CD14-positive monocyte (primary cell): ENCODE data around the gene IGF2BP2. TPM values are rescaled to one million over a fixed set of nuclear protein-coding genes. Genes with fewer than 3 reads are reported as not detected.

Experiments used
- DNase-seq, 3 donors: peaks; one replicate each; pipeline ENCODE4 v3.0.0-alpha.2; 2011 to 2022
- H2AFZ ChIP-seq: 2 replicates; pipeline ENCODE4 v1.6.0; 2012; ENCODE audit warnings: mild to moderate bottlenecking, low read depth, low read length, inconsistent platforms; ENCODE audit not compliant: insufficient read depth, poor library complexity, severe bottlenecking
- H3K27ac ChIP-seq, 2 donors: 1 replicate in 1 of 2; 2 replicates in 1 of 2; pipeline ENCODE4 v1.5.1; 2012 to 2013; ENCODE audit warnings: low read length in 2 of 2, control low read depth in 1 of 2, inconsistent platforms in 1 of 2, low read depth in 1 of 2, mild to moderate bottlenecking in 1 of 2
- H3K27me3 ChIP-seq, 2 donors: one replicate each; pipeline versions ENCODE4 v1.6.0 to v1.6.1; 2011 to 2013; ENCODE audit warnings: low read length in 2 of 2; ENCODE audit not compliant: control insufficient read depth in 2 of 2, insufficient read depth in 2 of 2
- H3K36me3 ChIP-seq, 2 donors: replicated peaks in 1 of 2; 1 replicate in 1 of 2; 2 replicates in 1 of 2; pipeline versions ENCODE4 v1.5.1 to v1.6.1; 2012 to 2013; ENCODE audit warnings: low read length in 2 of 2, control low read depth in 1 of 2, inconsistent platforms in 1 of 2, mild to moderate bottlenecking in 1 of 2; ENCODE audit not compliant: insufficient read depth in 2 of 2, control insufficient read depth in 1 of 2
- H3K4me1 ChIP-seq, 2 donors: 1 replicate in 1 of 2; 2 replicates in 1 of 2; pipeline versions ENCODE4 v1.5.1 to v1.6.1; 2012 to 2013; ENCODE audit warnings: low read length in 2 of 2, control low read depth in 1 of 2, inconsistent platforms in 1 of 2, mild to moderate bottlenecking in 1 of 2, moderate library complexity in 1 of 2; ENCODE audit not compliant: insufficient read depth in 2 of 2, control insufficient read depth in 1 of 2
- H3K4me2 ChIP-seq: replicated peaks from 2 replicates; pipeline ENCODE3; 2012; ENCODE audit warnings: low read length, moderate library complexity, mild to moderate bottlenecking; ENCODE audit not compliant: poor library complexity, severe bottlenecking; ENCODE audit errors: extremely low read depth
- H3K4me3 ChIP-seq, 3 experiments: fragments of 200-600 bp in 1 of 3; sonication (generic) in 1 of 3; replicated peaks in 1 of 3; 1 replicate in 2 of 3; 2 replicates in 1 of 3; pipeline ENCODE4 v1.5.1; 2011 to 2013; ENCODE audit warnings: low read length in 3 of 3, mild to moderate bottlenecking in 3 of 3, control low read depth in 2 of 3, low read depth in 2 of 3, inconsistent platforms in 1 of 3, moderate library complexity in 1 of 3
- H3K79me2 ChIP-seq: 2 replicates; pipeline ENCODE4 v1.6.0; 2012; ENCODE audit warnings: mild to moderate bottlenecking, control low read depth, inconsistent platforms, low read length, moderate library complexity; ENCODE audit not compliant: insufficient read depth
- H3K9ac ChIP-seq: 2 replicates; pipeline ENCODE4 v1.6.0; 2017; ENCODE audit warnings: low read length, mild to moderate bottlenecking; ENCODE audit not compliant: insufficient read depth, poor library complexity, severe bottlenecking
- H3K9me3 ChIP-seq, 2 donors: replicated peaks in 1 of 2; 1 replicate in 1 of 2; 2 replicates in 1 of 2; pipeline versions ENCODE4 v1.5.1 to v1.6.1; 2012 to 2013; ENCODE audit warnings: low read length in 2 of 2, control low read depth in 1 of 2; ENCODE audit not compliant: control insufficient read depth in 1 of 2, insufficient read depth in 1 of 2
- H4K20me1 ChIP-seq: 2 replicates; pipeline ENCODE4 v1.6.0; 2012; ENCODE audit warnings: mild to moderate bottlenecking, low read length, control low read depth, moderate library complexity; ENCODE audit not compliant: insufficient read depth
- H3K27ac Mint-ChIP-seq, 7 donors: one replicate each; pipeline ENCODE4 v1.8.0; 2020; ENCODE audit warnings: mild to moderate bottlenecking in 7 of 7, mixed read lengths in 7 of 7, moderate library complexity in 6 of 7, inconsistent platforms in 2 of 7
- H3K27me3 Mint-ChIP-seq, 3 donors: one replicate each; pipeline ENCODE4 v1.8.0; 2021 to 2022; ENCODE audit warnings: low read depth in 3 of 3, mild to moderate bottlenecking in 3 of 3, mixed read lengths in 3 of 3, moderate library complexity in 3 of 3, inconsistent platforms in 1 of 3
- H3K36me3 Mint-ChIP-seq, 2 donors: one replicate each; pipeline ENCODE4 v1.8.0; 2020; ENCODE audit warnings: mixed read lengths in 2 of 2, inconsistent platforms in 1 of 2, mild to moderate bottlenecking in 1 of 2
- H3K4me1 Mint-ChIP-seq: one replicate; pipeline ENCODE4 v1.8.0; 2020; ENCODE audit warnings: mild to moderate bottlenecking, mixed read lengths
- H3K4me3 Mint-ChIP-seq, 2 donors: one replicate each; pipeline ENCODE4 v1.8.0; 2020; ENCODE audit warnings: mild to moderate bottlenecking in 2 of 2, mixed read lengths in 2 of 2, moderate library complexity in 1 of 2
- H3K9me3 Mint-ChIP-seq, 7 donors: one replicate each; pipeline ENCODE4 v1.8.0; 2020 to 2022; ENCODE audit warnings: mixed read lengths in 7 of 7, mild to moderate bottlenecking in 6 of 7, moderate library complexity in 6 of 7, inconsistent platforms in 2 of 7
- WGBS: methylation state at CpG from one replicate; pipeline ENCODE4 v1.1.5; 2013; ENCODE audit warnings: missing lambda C conversion rate; ENCODE audit not compliant: insufficient coverage; 5-methylcytosine and 5-hydroxymethylcytosine counted together
- intact Hi-C, 2 donors: fragments of 100-400 bp; cut with micrococcal nuclease; formaldehyde crosslinking; loops; one replicate each; pipeline versions ENCODE4 v1.15.0 to v1.15.1; 2023
- polyA plus RNA-seq, 3 donors: library from polyadenylated mRNA; depleted of rRNA in 1 of 3; unstranded in 2 of 3; stranded (reverse) in 1 of 3; fragments of 300-500 nt in 2 of 3; fragments of >200 nt in 1 of 3; fragmentation: Illumina TruSeq in 2 of 3; gene quantifications; 1 replicate in 2 of 3; 2 replicates in 1 of 3; pipeline ENCODE4 v1.2.3, GENCODE V29; 2012 to 2021
- TF ChIP-seq, protein P1 (sequence below): fragments of 200-600 bp; IDR thresholded peaks from one replicate; pipeline ENCODE4 v1.8.0; 2022; ENCODE audit warnings: antibody characterized with exemption, mild to moderate bottlenecking

Gene IGF2BP2
- polyA plus RNA-seq, 3 donors: 0.78 to 2.8 (median 1.00) TPM

DNA sequence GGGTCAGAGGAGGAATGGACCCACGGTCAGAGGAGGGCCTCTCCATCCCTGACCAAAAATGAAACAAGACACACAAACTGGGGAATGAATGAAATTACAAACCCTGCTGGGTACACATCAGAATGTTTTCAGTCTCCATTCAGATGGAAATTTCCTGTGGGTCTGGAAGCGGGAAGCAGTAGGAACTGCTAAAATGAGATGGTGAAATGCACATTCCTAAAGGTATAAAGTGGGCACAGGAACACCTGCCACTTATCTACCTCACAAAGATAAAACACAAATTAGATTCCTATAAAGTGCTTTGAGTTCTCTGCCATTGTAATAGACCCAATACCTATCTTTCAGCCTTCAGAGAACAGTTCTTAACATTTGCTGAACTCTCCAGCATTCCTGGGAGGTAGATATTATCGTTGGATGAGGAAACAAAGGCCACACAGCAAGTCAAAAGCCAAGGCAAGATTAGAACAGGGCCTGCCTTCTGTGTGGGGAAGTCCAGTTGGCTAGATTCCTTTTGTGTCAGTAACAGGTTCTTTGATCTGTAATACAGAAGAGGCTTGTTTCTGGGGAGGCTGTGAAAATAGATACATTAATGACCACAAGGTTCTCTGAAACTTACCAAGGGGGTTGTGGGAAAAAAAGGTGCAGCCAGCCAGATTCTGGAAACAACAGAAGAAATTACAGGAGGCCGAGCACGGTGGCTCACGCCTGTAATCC lies 98.4 kb downstream of the IGF2BP2 start:
- H3K9me3 Mint-ChIP-seq: peaks cover 0 to 5% (median 0%) of the 10 kb centered on the region in 7 donors
- intact Hi-C loops: loop anchor here in 1 of 2 donors (5.0 kb wide), 1 partner anchor 39 kb away; no protein-coding TSS in a partner anchor
- no peak overlapping the region for H3K4me3 Mint-ChIP-seq
- Histone ChIP-seq H3K4me2 (no peak overlapping the region), H3K79me2 (peaks cover 74% of the 10 kb centered on the region), H3K27me3 (no peaks in the 10 kb centered on the region), H3K9ac (no peak overlapping the region), H3K9me3 (no peaks in the 10 kb centered on the region), H3K36me3 (no peaks in the 10 kb centered on the region), H4K20me1 (no peaks in the 10 kb centered on the region), H3K4me1 (peaks cover 22 to 32% of the 10 kb centered on the region in 2 donors), H3K27ac (no peak overlapping the region), H3K4me3 (no peak overlapping the region), H2AFZ (no peak overlapping the region)
- H3K4me1 Mint-ChIP-seq: peaks cover 38% of the 10 kb centered on the region
- peaks cover 0 to 4% of the 10 kb centered on the region in 2 donors for H3K36me3 Mint-ChIP-seq
- peaks cover 0 to 2% (median 1%) of the 10 kb centered on the region in 3 donors for H3K27me3 Mint-ChIP-seq
- TF ChIP-seq, protein P1, sequence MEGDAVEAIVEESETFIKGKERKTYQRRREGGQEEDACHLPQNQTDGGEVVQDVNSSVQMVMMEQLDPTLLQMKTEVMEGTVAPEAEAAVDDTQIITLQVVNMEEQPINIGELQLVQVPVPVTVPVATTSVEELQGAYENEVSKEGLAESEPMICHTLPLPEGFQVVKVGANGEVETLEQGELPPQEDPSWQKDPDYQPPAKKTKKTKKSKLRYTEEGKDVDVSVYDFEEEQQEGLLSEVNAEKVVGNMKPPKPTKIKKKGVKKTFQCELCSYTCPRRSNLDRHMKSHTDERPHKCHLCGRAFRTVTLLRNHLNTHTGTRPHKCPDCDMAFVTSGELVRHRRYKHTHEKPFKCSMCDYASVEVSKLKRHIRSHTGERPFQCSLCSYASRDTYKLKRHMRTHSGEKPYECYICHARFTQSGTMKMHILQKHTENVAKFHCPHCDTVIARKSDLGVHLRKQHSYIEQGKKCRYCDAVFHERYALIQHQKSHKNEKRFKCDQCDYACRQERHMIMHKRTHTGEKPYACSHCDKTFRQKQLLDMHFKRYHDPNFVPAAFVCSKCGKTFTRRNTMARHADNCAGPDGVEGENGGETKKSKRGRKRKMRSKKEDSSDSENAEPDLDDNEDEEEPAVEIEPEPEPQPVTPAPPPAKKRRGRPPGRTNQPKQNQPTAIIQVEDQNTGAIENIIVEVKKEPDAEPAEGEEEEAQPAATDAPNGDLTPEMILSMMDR: no peak
- H3K27ac Mint-ChIP-seq: no peak overlapping the region
- no peak for DNase-seq
- WGBS: 80% methylated on average over 1 of the region's 6 CpGs

- Histone ChIP-seq H3K4me3 (no peak overlapping the region), H3K9ac (no peak overlapping the region), H3K36me3 (no peaks in the 10 kb centered on the region), H4K20me1 (no peaks in the 10 kb centered on the region), H3K27ac (no peak overlapping the region), H2AFZ (no peak overlapping the region), H3K79me2 (peaks cover 68% of the 10 kb centered on the region), H3K9me3 (no peaks in the 10 kb centered on the region), H3K27me3 (no peaks in the 10 kb centered on the region), H3K4me2 (no peak overlapping the region), H3K4me1 (peaks cover 15 to 20% of the 10 kb centered on the region in 2 donors)
- peaks cover 0 to 2% (median 1%) of the 10 kb centered on the region in 3 donors for H3K27me3 Mint-ChIP-seq
- H3K4me1 Mint-ChIP-seq: peaks cover 31% of the 10 kb centered on the region
- TF ChIP-seq, protein P1: no peak
- no peak for DNase-seq
- H3K9me3 Mint-ChIP-seq: peaks cover 0 to 5% (median 0%) of the 10 kb centered on the region in 7 donors
- H3K27ac Mint-ChIP-seq: no peak overlapping the region
- no CpG with 5 or more reads among the region's 3 CpGs for WGBS
- peaks cover 0 to 4% of the 10 kb centered on the region in 2 donors for H3K36me3 Mint-ChIP-seq
- intact Hi-C loops: loop anchor here in 1 of 2 donors (5.0 kb wide), 1 partner anchor 37 kb away; no protein-coding TSS in a partner anchor
- no peak overlapping the region for H3K4me3 Mint-ChIP-seq
Observed at GRCh38 chr3:185724761-185725160, 100.1 kb downstream of the IGF2BP2 start.
